ENCODE results near the gene TNFSF15. TPM values are rescaled to one million over a fixed set of nuclear protein-coding genes. Genes with fewer than 3 reads are reported as not detected.

Gene TNFSF15
- total and polyA plus RNA-seq, 5 donors from 2014 or later, result not detected

GRCh38 chr9:114849450-114849849 lies 43.6 kb upstream of the TNFSF15 start:
- Mint-ChIP-seq H3K27me3 (peaks cover 6% of the 10 kb centered on the region), H3K4me1 (peaks cover 0 to 14% (median 8%) of the 10 kb centered on the region in 4 donors), H3K36me3 (no peaks in the 10 kb centered on the region), H3K9me3 (peaks cover 0 to 5% (median 0%) of the 10 kb centered on the region in 7 donors), H3K27ac (no peak overlapping the region), H3K4me3 (no peak overlapping the region)
- no peak overlapping the region for H3K27ac ChIP-seq (ENCODE audit: insufficient read depth, low read length, poor library complexity, severe bottlenecking)
- DNase-seq (no peak), ATAC-seq (ENCODE audit: low read depth in 2 of 2) (no peak)
- no peak overlapping the region for H3K4me3 ChIP-seq (ENCODE audit: low read depth, low read length)
- H3K9me3 ChIP-seq (ENCODE audit: control insufficient read depth in 2 of 2, low read length in 2 of 2), result no peaks in the 10 kb centered on the region
- H3K4me1 ChIP-seq (ENCODE audit: control insufficient read depth, insufficient read depth, low read length, poor library complexity, severe bottlenecking), result peaks cover 6% of the 10 kb centered on the region
- H3K36me3 ChIP-seq (ENCODE audit: control insufficient read depth, insufficient read depth, low read length), result no peaks in the 10 kb centered on the region
- H3K27me3 ChIP-seq (ENCODE audit: control insufficient read depth, insufficient read depth, low read length), result peaks cover 1% of the 10 kb centered on the region

- Mint-ChIP-seq H3K4me3 (no peak overlapping the region), H3K9me3 (peaks cover 0 to 5% (median 0%) of the 10 kb centered on the region in 7 donors)
These were observed 41.9 kb upstream of the TNFSF15 start for GRCh38 chr9:114847492-114848417.

GRCh38 chr9:114845373-114845772 lies 39.5 kb upstream of the TNFSF15 start:
- Mint-ChIP-seq H3K4me3 (no peak overlapping the region), H3K4me1 (peaks cover 2 to 8% (median 5%) of the 10 kb centered on the region in 4 donors), H3K36me3 (no peaks in the 10 kb centered on the region), H3K27ac (no peak overlapping the region), H3K9me3 (no peaks in the 10 kb centered on the region), H3K27me3 (no peaks in the 10 kb centered on the region)
- H3K27ac ChIP-seq (ENCODE audit: insufficient read depth, low read length, poor library complexity, severe bottlenecking), result no peak overlapping the region
- ATAC-seq (ENCODE audit: low read depth in 2 of 2) (no peak), DNase-seq (no peak)
- peaks cover 10% of the 10 kb centered on the region for H3K4me1 ChIP-seq (ENCODE audit: control insufficient read depth, insufficient read depth, low read length, poor library complexity, severe bottlenecking)
- H3K4me3 ChIP-seq (ENCODE audit: low read depth, low read length), result no peak overlapping the region
- H3K27me3 ChIP-seq (ENCODE audit: control insufficient read depth, insufficient read depth, low read length), result no peaks in the 10 kb centered on the region
- H3K9me3 ChIP-seq (ENCODE audit: control insufficient read depth in 2 of 2, low read length in 2 of 2), result no peaks in the 10 kb centered on the region
- H3K36me3 ChIP-seq (ENCODE audit: control insufficient read depth, insufficient read depth, low read length), result no peaks in the 10 kb centered on the region

More at GRCh38 chr9:114847492-114848417, 41.9 kb upstream of the TNFSF15 start:
- Mint-ChIP-seq H3K27ac (no peak overlapping the region), H3K4me1 (peaks cover 0 to 20% (median 12%) of the 10 kb centered on the region in 4 donors), H3K27me3 (no peaks in the 10 kb centered on the region), H3K36me3 (no peaks in the 10 kb centered on the region)
- no peak overlapping the region for H3K27ac ChIP-seq (ENCODE audit: insufficient read depth, low read length, poor library complexity, severe bottlenecking)
- peaks cover 10% of the 10 kb centered on the region for H3K4me1 ChIP-seq (ENCODE audit: control insufficient read depth, insufficient read depth, low read length, poor library complexity, severe bottlenecking)
- DNase-seq (no peak), ATAC-seq (ENCODE audit: low read depth in 2 of 2) (no peak)
- H3K36me3 ChIP-seq (ENCODE audit: control insufficient read depth, insufficient read depth, low read length), result no peaks in the 10 kb centered on the region
- H3K4me3 ChIP-seq (ENCODE audit: low read depth, low read length), result no peak overlapping the region
- H3K9me3 ChIP-seq (ENCODE audit: control insufficient read depth in 2 of 2, low read length in 2 of 2), result no peaks in the 10 kb centered on the region
- H3K27me3 ChIP-seq (ENCODE audit: control insufficient read depth, insufficient read depth, low read length), result no peaks in the 10 kb centered on the region

GRCh38 chr9:114844766-114845165 lies 38.9 kb upstream of the TNFSF15 start:
- H3K9me3 Mint-ChIP-seq, result no peaks in the 10 kb centered on the region
- no peaks in the 10 kb centered on the region for H3K27me3 ChIP-seq (ENCODE audit: control insufficient read depth, insufficient read depth, low read length)

GRCh38 chr9:114837923-114838322 lies 32.1 kb upstream of the TNFSF15 start:
- no peak for ATAC-seq (ENCODE audit: low read depth in 2 of 2)

More at GRCh38 chr9:114844766-114845165, 38.9 kb upstream of the TNFSF15 start:
- Histone ChIP-seq H3K4me1 (ENCODE audit: control insufficient read depth, insufficient read depth, low read length, poor library complexity, severe bottlenecking) (peaks cover 10% of the 10 kb centered on the region), H3K36me3 (ENCODE audit: control insufficient read depth, insufficient read depth, low read length) (no peaks in the 10 kb centered on the region), H3K27ac (ENCODE audit: insufficient read depth, low read length, poor library complexity, severe bottlenecking) (no peak overlapping the region), H3K4me3 (ENCODE audit: low read depth, low read length) (peak overlapping the region; percentile 2), H3K9me3 (ENCODE audit: control insufficient read depth in 2 of 2, low read length in 2 of 2) (no peaks in the 10 kb centered on the region)
- Mint-ChIP-seq H3K4me3 (no peak overlapping the region), H3K36me3 (no peaks in the 10 kb centered on the region), H3K4me1 (peaks cover 2 to 8% (median 5%) of the 10 kb centered on the region in 4 donors), H3K27me3 (no peaks in the 10 kb centered on the region), H3K27ac (no peak overlapping the region)
- ATAC-seq (ENCODE audit: low read depth in 2 of 2) (no peak), DNase-seq (peak in 2 of 3 donors; percentile 30 to 39)

GRCh38 chr9:114836769-114837168 lies 30.9 kb upstream of the TNFSF15 start:
- H3K27ac Mint-ChIP-seq, result peak overlapping the region in 1 of 3 donors; percentile 72
- Histone ChIP-seq H3K27ac (ENCODE audit: insufficient read depth, low read length, poor library complexity, severe bottlenecking) (no peak overlapping the region), H3K9me3 (ENCODE audit: control insufficient read depth in 2 of 2, low read length in 2 of 2) (no peaks in the 10 kb centered on the region), H3K36me3 (ENCODE audit: control insufficient read depth, insufficient read depth, low read length) (no peaks in the 10 kb centered on the region), H3K27me3 (ENCODE audit: control insufficient read depth, insufficient read depth, low read length) (peaks cover 2% of the 10 kb centered on the region), H3K4me3 (ENCODE audit: low read depth, low read length) (no peak overlapping the region), H3K4me1 (ENCODE audit: control insufficient read depth, insufficient read depth, low read length, poor library complexity, severe bottlenecking) (no peaks in the 10 kb centered on the region)
- peaks cover 0 to 4% (median 0%) of the 10 kb centered on the region in 7 donors for H3K9me3 Mint-ChIP-seq
- peaks cover 4 to 12% (median 8%) of the 10 kb centered on the region in 4 donors for H3K4me1 Mint-ChIP-seq
- H3K4me3 Mint-ChIP-seq, result no peak overlapping the region
- ATAC-seq (ENCODE audit: low read depth in 2 of 2) (no peak), DNase-seq (no peak)
- peaks cover 18% of the 10 kb centered on the region for H3K27me3 Mint-ChIP-seq
- no peaks in the 10 kb centered on the region for H3K36me3 Mint-ChIP-seq

More at GRCh38 chr9:114837923-114838322, 32.1 kb upstream of the TNFSF15 start:
- Histone ChIP-seq H3K4me3 (ENCODE audit: low read depth, low read length) (no peak overlapping the region), H3K27me3 (ENCODE audit: control insufficient read depth, insufficient read depth, low read length) (peaks cover 2% of the 10 kb centered on the region), H3K27ac (ENCODE audit: insufficient read depth, low read length, poor library complexity, severe bottlenecking) (no peak overlapping the region), H3K36me3 (ENCODE audit: control insufficient read depth, insufficient read depth, low read length) (no peaks in the 10 kb centered on the region), H3K9me3 (ENCODE audit: control insufficient read depth in 2 of 2, low read length in 2 of 2) (no peaks in the 10 kb centered on the region), H3K4me1 (ENCODE audit: control insufficient read depth, insufficient read depth, low read length, poor library complexity, severe bottlenecking) (no peaks in the 10 kb centered on the region)
- Mint-ChIP-seq H3K4me1 (peaks cover 4 to 12% (median 9%) of the 10 kb centered on the region in 4 donors), H3K27ac (no peak overlapping the region), H3K27me3 (peaks cover 18% of the 10 kb centered on the region), H3K4me3 (no peak overlapping the region), H3K36me3 (no peaks in the 10 kb centered on the region), H3K9me3 (peaks cover 0 to 4% (median 0%) of the 10 kb centered on the region in 7 donors)
- DNase-seq, result no peak

GRCh38 chr9:114834386-114834785 lies 28.5 kb upstream of the TNFSF15 start:
- H3K4me3 Mint-ChIP-seq, result no peak overlapping the region
- H3K27ac Mint-ChIP-seq, result no peak overlapping the region
- DNase-seq (no peak), ATAC-seq (ENCODE audit: low read depth in 2 of 2) (no peak)
- Histone ChIP-seq H3K27ac (ENCODE audit: insufficient read depth, low read length, poor library complexity, severe bottlenecking) (no peak overlapping the region), H3K9me3 (ENCODE audit: control insufficient read depth in 2 of 2, low read length in 2 of 2) (no peaks in the 10 kb centered on the region), H3K4me3 (ENCODE audit: low read depth, low read length) (no peak overlapping the region), H3K4me1 (ENCODE audit: control insufficient read depth, insufficient read depth, low read length, poor library complexity, severe bottlenecking) (no peaks in the 10 kb centered on the region), H3K36me3 (ENCODE audit: control insufficient read depth, insufficient read depth, low read length) (no peaks in the 10 kb centered on the region), H3K27me3 (ENCODE audit: control insufficient read depth, insufficient read depth, low read length) (peaks cover 2% of the 10 kb centered on the region)
- H3K9me3 Mint-ChIP-seq, result peaks cover 0 to 6% (median 0%) of the 10 kb centered on the region in 7 donors
- no peaks in the 10 kb centered on the region for H3K36me3 Mint-ChIP-seq
- H3K4me1 Mint-ChIP-seq, result peaks cover 0 to 13% (median 10%) of the 10 kb centered on the region in 4 donors
- peaks cover 18% of the 10 kb centered on the region for H3K27me3 Mint-ChIP-seq
